ENCODE data around the gene CFDP1.

- no peak for TF ChIP-seq CTCF (IDR thresholded peaks at IDR 0.05)
- TF ChIP-seq POLR2A (IDR thresholded peaks at IDR 0.05) = no peak
Measured at GRCh38 chr16:75343286-75343685, 90.0 kb downstream of the CFDP1 start.

Measured in adrenal gland (tissue), 5 donors.